Activated CD4-positive, alpha-beta T cell treated with anti-CD3 and anti-CD28 coated beads, Interleukin-2, amount 50 U/mL, for 24 hours (primary cell): Measurements from ENCODE around the gene STK4.
"Not testable (repeated sequence)": the region's sequence is repeated elsewhere in the genome, so short reads cannot be mapped to it uniquely, and the experiment has no call there.

Source experiments
- DNase-seq, 2 donors: peaks; one replicate each; pipeline ENCODE4 v3.0.0-alpha.2; 2020; ENCODE audit warnings: low read depth in 1 of 2, low spot score in 1 of 2

The STK4 gene

DNA sequence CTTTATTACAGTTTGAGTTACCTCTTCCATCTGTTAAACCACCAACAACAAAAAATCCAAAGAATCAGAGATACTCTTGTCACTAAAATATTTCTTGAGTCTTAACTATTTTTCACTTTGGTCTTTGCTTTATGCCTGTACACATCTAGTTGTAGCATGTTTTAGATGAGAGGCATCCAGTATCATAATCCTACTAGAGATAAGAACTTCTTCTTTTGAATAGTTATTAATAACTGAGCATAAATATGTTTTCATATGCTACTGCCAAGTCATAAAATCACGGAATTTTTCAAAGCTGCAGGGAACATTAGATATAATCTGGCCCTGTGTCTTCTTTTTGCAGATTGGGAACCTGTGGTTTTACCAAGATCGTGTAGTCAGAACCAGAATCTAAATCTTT lies 55.3 kb downstream of the STK4 start:
- DNase-seq, result no peak

DNA sequence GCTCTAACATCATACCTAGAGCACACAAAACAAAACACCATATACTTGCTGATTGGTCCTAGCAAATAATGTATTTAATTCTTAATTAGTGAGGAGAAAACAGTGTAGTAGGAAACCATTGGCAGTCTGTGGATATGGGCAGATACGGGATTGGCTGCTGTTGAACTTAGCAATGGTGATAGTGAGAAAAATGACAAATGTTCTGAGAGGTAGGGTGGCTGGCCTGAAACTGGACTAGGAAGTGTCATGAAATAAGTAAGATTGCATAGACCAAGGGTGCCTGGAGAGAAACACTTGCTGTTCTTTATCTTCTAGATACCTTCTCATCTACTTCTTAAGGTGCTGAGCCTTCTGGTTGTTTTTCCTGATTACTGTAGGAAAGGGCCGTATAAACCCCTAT lies 56.8 kb downstream of the STK4 start:
- DNase-seq, result not testable (repeated sequence)

DNA sequence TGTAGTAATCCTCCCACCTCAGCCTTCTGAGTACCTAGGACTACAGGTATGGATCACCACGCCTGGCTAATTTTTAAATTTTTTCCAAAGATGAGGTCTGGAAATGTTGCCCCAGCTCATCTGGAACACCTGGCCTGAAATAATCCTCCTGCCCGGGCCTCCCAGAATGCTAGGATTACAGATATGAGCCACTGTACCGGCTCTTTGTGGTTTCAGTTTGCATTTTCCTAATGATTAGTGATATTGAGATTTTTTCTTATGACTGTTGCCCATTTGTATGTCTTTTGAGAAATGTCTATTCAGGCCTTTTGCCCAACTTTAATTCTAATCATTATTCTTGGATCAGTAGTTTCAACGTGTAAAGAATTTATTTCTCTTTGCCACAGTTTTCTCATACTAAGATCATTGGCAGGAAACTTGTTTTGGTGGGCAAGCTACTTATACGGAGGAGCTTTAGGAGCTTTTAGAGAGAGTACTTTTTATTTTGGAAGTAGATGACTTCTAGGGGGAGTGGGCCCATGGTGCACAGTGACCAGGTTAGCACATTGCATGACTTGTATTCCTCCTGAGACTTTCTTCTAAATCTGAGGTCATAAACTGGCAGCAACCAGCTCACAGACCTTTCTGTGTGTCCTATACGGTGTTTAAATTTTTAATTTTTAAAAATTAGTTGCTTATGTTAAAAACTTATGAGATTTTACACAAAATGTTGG lies 62.3 kb downstream of the STK4 start:
- no peak for DNase-seq

DNA sequence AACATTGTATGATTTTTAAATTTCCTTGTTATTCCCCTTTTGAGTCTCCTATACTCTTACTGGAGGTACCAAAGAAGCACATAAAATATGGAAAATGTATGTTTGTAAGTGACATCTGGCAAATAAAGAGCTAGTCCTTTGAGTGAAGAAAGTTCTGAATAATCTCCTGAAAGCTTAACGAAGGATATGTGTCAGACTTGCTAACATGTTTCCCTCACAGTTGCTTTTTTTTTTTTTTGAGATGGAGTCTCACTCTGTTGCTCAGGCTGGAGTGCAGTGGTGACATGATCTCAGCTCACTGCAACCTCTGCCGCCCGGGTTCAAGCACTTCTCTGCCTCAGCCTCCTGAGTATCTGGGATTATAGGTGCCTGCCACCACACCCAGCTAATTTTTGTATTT lies 63.6 kb downstream of the STK4 start:
- no peak for DNase-seq

DNA sequence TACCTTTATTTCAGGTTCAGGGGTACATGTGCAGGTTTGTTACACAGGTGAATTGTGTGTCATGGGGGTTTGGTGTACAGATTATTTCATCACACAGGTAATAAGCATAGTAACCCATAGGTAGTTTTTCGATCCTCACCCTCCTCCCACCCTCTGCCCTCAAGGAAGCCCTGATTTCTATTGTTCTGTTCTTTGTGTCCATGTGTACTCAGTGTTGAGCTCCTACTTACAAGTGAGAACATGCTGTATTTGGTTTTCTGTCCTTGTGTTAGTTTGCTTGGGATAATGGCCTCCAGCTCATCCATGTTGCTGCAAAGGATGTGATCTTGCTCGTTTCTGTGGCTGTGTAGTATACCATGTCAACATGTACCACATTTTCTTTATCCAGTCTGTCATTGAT lies 66.0 kb downstream of the STK4 start:
- no peak for DNase-seq

DNA sequence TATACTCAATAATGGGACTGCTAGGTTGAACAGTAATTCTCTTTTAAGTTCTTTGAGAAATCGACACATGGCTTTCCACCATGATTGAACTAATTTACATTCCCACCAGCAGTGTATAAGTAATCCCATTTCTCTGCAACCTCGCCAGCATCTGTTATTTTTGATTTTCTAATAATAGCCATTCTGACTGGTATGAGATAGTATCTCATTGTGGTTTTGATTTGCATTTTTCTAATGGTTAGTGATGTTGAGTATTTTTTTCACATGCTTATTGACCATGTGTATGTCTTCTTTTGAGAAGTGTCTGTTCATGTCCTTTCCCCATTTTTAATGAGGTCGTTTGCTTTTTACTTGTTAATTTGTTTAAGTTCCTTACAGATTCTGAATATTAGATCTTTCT lies 66.5 kb downstream of the STK4 start:
- DNase-seq, result no peak

DNA sequence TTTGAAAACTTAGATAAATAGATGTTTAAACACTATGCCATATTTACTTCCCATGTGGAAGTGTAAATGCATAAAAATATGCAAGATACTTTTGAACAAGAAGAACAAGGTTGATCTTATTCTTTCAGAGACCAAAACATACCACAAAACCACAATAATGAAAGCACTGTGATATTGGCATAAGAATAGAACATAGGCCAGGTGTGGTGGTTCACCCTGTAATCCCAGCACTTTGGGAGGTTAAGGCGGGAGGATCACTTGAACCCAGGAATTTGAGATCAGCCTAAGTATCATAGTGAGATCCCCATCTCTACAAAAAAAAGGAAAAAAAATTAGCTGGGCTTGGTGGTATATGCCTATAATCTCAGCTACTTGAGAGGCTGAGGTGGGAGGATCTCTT lies 68.1 kb downstream of the STK4 start:
- no peak for DNase-seq

DNA sequence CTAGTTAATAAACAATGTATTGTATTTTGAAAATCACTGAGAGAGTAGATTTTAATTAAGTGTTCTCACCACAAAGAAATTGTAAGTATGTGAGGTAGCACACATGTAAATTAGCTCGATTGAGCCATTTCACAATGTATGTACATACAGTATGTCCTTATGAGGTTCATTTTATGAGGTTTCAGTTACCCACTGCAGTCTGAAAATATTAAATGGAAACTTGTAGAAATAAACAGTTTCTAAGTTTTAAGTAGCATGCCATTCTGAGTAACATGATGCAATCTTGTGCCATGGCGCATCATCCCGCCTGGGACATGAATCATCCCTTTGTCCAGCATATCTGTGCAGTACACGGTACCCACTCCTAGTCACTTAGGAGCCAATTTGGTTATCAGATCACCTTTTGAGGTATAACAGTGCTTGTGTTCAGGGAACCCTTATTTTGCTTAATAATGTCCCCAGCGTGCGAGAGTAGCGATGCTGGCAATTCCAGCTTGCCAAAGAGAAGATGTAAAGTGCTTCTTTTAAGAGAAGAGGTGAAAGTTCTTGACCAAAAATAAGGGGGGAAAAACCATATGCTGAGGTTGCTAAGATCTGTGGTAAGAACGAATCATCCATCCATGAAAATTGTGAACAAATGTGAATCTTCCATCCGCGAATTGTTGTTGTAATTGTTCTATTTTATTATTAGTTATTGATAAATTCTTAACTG lies 69.9 kb downstream of the STK4 start:
- DNase-seq, result peak in 1 of 2 donors; percentile 25

DNA sequence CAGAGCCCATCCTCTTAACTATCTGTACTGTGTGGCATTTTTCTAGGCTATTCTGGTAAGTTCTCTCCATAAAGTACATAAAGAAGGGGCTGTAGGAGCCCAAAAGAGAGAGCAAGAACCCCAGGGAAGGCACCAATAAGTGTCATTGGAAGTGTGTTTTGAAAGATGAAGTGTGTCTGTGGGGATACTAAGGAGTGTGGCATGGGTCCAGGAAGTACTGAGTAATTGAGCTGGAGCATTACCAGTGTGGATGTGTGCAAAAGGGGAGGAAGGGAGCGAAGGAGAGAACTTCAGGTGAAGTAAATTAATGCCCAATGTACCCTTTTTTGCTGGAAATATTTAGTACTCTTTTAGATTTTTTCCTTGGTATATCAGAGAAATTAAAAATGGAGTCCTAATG lies 70.7 kb downstream of the STK4 start:
- DNase-seq, result no peak

DNA sequence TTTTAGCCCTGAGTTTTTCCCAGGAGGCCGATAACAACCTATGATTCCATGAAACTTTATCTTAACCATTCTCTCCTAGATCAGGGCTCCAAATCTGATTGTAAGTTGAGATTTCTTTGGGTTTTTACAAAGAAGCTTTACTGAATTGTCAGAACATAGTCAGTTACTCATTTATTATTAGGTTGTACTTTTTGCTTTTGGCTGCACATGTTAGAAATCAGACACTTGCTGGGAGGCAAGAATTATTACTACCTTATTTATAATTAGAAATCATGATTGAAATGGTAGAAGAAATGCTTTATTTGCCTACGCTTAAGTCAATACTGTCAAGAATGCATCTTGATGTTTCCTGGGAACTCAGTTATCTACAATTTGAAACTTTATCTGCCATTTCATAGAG lies 71.3 kb downstream of the STK4 start:
- no peak for DNase-seq

DNA sequence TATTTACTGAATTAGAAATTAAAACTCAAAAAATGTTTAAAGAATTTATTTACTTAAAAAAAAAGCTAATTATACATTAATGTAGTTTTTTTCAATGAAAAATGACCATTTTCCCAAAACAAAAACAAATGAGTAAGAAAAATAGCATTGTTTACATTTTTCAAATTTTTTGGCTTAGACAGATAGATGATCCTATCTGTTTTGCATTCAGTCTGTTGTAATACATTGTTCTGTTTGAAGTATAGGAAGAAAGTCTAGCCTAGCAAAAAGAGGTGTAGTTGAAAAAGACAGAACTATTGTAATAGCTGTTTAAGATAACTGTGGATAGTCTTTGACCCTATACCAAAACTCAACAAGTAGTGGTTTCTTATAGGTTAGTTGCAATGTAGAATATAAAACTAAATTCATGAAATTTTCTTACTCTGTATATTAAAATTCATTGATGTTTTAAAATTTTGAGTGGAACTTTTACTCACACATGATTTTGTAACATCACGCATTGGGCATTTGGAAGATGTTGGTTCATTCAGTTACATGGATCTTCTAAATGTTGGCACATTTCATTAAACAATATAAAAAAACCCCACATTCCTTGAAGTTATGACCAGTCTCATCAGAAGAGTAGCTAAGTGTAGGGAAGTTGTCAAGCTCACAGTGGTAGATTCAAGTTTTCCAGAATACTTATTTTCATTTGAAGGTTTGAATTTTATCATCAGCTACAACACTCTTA lies 72.6 kb downstream of the STK4 start:
- DNase-seq, result no peak

DNA sequence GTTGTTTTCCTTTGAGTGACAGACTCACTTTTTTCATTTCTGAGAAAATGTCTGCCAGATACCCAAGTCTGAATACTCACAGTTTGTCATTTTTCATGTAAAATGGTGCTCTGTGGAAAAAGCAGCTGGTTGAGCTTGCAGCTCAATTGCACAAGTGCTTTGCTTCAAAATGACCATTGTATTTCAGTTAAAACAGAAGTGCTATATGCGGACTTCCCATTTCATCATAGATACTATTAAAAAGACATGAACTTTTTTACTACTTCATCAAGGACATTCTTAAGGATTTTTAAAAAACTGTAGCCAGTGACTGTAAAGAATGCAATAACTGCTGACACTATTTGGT lies 73.1 kb downstream of the STK4 start:
- DNase-seq, result no peak

DNA sequence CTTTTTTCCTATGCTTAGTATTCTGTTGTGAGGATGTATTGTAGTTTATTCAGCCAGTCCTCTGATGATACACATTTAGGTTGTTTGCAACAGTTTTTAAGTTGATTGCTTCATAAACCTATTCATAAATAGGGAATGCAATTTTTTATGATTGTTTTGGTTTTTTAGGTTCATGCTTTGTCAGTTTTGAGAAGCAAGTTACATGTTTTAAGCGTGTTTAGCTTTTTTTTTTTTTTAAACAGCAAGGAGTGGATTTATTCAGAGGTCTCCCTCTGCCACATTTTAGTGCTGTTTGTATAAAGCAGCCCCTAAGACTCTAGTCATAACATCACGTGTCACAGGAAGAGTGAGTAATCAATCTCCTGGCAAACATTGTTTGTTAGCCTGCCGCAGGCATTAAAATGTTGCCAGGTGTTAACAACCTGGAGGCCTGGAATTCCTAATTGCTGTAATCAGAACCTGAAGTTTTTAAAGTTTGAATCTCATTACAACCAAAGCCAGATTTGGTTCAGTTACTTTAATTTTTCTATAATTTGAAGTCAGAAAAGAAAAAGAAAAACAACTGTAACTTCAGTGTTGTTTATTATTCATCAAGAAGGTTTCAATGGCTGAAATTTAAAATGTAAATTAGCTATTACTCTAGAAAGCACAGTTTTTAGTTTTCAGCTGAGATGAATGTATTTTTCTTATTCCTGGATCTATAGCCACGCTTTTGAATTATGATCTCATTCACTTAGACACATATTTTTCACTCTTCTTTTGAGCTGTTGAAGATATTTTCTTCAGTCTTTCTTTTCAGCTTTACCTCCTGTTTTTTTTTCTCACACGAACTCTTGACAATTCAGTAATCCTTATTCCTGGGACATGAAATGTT lies 75.4 kb downstream of the STK4 start:
- no peak for DNase-seq

DNA sequence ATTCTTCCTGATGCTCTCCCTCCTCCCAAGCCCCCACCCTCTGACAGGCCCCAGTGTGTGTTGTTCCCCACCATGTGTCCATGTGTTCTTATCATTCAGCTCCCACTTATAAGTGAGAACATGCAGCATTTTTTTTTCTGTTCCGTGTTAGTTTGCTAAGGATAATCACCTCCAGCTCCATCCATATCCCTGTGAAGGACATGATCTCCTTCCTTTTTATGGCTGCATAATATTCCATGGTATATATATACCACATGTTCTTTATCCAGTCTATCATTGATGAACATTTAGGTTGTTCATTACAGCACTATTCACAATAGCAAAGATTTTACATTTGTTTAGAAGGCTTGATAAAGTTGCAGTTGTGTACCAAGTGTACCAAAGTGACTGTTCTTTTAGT lies 76.7 kb downstream of the STK4 start:
- DNase-seq, result no peak

DNA sequence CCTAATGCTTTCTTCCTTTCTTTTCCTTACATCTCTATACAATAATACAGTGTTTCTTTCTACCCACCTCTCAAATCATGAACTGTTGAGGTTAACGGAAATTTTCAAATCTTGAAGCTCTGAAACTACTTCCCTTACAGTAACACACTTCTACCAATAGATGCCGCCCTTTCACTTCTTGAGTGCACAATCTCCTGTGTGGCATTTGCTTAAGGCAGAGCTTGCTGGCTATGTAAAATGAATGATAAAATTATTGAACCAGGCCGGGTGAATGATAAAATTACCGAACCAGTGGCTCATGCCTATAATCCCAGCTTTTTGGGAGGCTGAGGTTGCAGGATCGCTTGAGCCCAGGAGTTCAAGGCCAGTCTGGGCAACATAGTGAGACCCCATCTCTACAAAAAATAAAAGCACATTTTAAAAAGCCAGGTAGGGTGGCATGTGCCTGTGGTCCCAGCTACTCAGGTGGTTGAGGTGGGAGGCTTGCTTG lies 77.8 kb downstream of the STK4 start:
- peak in 1 of 2 donors; percentile 47 for DNase-seq

DNA sequence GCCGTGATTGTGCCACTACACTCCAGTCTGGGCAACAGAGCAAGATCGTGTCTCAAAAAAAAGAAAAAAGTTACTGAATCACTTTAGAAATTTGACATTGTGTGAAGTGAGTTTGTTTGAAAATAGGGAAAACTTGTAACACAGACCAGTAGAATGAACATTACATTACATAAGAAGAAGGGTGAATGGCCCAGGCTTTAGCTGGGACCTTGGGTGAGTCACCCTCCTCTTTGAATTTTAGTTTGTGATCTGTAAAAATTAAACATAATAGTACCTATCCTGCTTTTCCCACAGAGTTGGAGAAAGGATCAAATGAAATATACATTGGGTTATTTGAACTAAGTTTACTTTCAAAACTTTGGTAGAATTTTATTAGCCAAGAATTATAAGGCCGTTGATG lies 78.3 kb downstream of the STK4 start:
- DNase-seq, result no peak

DNA sequence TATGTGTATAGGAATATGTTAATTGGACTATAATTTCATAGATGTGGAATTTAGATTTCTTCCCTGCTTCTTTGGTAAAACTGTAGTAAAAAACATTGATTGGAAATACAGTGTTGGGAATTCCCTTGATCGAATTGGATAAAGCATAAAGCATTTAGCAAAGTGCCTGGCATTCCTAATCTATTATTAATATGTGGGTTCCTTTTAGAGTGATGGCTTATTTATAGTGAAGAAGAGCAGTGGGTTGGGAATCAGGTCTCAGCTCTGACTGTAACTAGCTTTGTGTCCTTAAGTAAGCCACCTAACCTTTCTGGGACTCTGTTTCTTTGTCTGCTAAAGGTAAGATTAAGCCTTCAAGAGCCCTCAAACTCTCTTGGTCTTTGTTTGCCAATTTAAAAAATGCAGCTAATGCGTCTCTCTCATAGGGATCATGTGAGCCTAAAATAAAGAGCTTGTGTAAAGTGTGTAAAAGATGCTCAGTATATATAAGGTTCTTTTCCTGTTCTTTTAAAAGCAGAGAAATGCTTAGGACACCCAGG lies 81.3 kb downstream of the STK4 start:
- no peak for DNase-seq

DNA sequence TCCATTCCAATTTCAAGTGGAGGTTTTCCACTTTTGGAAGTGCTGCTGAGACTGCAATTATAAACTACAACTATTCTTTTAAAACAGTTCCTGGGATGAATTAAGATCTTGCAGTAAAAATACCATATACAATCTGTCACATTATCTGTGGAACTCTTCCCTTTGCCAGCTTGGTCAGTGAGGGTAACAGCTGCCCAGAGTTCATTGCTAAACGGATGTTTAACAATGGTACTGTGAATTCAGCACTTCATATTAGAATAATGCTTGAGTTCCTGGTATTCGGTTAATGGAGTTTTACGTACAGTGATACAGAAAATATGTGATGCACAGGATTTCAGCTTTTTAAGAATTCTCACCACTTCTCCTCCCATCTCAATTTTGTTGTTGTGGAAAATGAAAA lies 83.1 kb downstream of the STK4 start:
- DNase-seq, result no peak

DNA sequence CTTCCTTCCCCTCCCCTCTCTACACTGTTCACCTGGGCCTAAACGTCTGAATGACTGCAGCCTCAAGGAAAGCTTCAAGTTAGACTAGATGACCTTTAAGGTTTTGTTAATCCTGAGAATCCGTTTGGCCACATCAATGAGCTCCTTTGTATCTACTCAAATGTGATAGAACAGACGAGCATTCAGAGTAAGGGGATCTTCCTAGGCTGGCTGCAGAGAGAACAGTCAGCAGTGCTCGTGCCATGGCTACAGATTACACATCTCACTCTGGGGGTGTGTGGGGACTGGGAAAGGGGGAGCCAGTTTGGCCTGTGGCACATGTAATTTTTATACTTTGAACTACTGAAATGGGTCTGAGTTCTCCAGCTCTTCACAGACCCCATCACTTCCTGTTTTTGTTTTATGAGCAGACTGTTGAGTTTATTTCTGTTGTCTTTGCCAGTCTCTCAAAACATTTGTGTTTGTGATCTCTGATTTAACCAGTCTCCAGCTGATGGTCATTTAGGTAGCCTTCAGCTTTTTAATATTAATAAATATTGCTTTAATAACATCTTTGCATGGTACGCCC lies 83.7 kb downstream of the STK4 start:
- no peak for DNase-seq

DNA sequence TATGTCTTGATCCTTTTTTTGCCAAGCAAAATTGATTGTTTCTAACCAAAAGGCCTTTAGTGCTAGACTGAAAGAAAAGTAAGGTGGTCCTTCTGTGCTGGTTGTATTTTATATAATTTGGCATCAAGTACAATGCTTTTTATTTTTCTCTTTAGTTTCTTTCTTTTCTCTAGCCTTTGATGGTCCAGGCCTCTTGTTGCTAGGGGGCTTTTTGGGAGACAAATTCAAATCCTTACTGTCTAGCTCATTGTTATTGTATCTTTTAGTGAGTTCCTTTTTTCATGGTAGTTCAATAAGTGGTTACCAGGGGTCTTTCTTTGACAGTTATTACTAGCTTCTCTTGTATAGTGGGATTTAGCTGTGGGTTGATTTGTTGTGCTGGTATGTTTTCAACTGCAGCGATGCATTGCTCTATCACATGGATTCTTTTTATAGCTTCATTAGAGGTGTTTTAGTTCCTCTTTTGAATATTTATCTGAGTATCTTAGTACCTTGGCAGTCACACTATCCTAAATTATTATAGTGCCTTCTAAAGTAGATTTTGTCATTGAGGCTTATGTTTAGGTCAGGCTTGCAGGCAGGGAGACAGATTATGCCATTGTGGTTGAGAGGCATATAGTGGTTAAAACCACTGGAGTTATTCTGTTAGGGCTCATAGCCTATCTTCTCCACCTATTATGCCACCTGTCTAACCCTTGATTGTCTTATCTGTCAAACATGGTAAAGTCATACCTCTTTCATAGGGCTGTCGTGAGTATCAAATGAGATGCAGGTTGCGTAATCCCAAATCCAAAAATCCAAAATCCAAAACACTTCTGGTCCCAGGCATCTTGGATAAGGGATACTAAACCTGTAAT lies 85.1 kb downstream of the STK4 start:
- DNase-seq, result no peak
